OCI-LY3 (cell line): ENCODE results near the gene IL2RG.

Experiments used
- EZH2phosphoT487 ChIP-seq: fragments of 200-600 bp; shearing (Covaris generic); IDR thresholded peaks from 2 replicates; pipeline ENCODE4 v1.6.1; 2018; ENCODE audit warnings: antibody characterized with exemption, mixed run types, low read depth
- TF ChIP-seq, protein P1 (sequence below): fragments of 200-600, 300-600 bp; sonication (generic); IDR thresholded peaks from 2 replicates; pipeline ENCODE4 v1.5.1; 2014; ENCODE audit warnings: antibody characterized with exemption, low read length, low read depth

DNA sequence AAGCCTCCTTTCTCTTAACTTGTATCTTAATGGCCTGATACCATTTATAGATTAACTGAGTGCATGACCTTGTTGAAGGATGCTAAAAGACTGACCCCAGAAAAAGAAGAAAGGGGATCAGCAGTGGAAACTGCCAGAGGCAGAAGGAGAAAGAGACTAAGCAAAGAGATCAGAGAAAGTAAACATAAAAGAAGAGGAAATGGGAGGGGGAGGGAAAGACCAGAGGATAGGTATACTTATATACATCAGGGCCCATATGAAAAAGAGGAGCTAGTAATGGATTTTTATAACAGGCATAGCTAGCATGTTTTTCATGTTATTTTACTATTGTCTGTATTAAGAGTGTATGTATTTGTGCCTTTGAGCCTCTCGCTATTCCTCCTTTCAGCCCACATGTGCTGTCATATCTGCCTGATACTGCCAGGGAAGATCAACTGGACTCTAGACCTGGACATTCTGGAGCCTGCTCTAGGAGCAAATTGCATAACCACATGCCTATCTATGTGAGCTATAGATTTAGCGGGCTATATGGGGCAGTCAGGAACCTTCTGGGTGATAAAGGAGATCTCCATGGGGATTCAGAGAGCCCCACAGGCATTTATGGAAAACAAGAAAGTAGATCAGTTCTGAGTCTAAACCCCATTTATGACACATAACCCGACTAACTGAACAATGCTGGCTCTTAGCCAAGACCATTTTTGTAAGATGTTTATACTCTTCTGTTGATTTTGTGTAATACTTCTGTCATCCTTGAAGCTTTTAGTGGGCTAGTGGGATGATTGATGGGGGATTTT, 29.9 kb downstream of the IL2RG start:
- TF ChIP-seq, protein P1, sequence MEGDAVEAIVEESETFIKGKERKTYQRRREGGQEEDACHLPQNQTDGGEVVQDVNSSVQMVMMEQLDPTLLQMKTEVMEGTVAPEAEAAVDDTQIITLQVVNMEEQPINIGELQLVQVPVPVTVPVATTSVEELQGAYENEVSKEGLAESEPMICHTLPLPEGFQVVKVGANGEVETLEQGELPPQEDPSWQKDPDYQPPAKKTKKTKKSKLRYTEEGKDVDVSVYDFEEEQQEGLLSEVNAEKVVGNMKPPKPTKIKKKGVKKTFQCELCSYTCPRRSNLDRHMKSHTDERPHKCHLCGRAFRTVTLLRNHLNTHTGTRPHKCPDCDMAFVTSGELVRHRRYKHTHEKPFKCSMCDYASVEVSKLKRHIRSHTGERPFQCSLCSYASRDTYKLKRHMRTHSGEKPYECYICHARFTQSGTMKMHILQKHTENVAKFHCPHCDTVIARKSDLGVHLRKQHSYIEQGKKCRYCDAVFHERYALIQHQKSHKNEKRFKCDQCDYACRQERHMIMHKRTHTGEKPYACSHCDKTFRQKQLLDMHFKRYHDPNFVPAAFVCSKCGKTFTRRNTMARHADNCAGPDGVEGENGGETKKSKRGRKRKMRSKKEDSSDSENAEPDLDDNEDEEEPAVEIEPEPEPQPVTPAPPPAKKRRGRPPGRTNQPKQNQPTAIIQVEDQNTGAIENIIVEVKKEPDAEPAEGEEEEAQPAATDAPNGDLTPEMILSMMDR = no peak
- TF ChIP-seq EZH2phosphoT487 = no peak
